Neural crest cell (in vitro differentiated cells): ENCODE results near the gene RASGRP2. TPM values are rescaled to one million over a fixed set of nuclear protein-coding genes. Genes with fewer than 3 reads are reported as not detected.

ENCODE experiments used
- DNase-seq: peaks from one replicate; pipeline ENCODE4 v3.0.0; 2021; ENCODE audit warnings: low read depth, mixed read lengths, low spot score
- H3K27ac Mint-ChIP-seq: one replicate; pipeline ENCODE4 v1.8.0; 2021; ENCODE audit warnings: mild to moderate bottlenecking, mixed read lengths; ENCODE audit not compliant: unreplicated experiment
- H3K27me3 Mint-ChIP-seq: 2 replicates; pipeline ENCODE4 v1.8.0; 2021; ENCODE audit warnings: low read depth, mild to moderate bottlenecking, mixed read lengths
- H3K36me3 Mint-ChIP-seq: 2 replicates; pipeline ENCODE4 v1.8.0; 2021; ENCODE audit warnings: low read depth, mild to moderate bottlenecking, mixed read lengths
- H3K4me1 Mint-ChIP-seq: 2 replicates; pipeline ENCODE4 v1.8.0; 2021; ENCODE audit warnings: mixed read lengths
- H3K4me3 Mint-ChIP-seq: one replicate; pipeline ENCODE4 v1.8.0; 2021; ENCODE audit warnings: mild to moderate bottlenecking, mixed read lengths
- H3K9me3 Mint-ChIP-seq: 2 replicates; pipeline ENCODE4 v1.8.0; 2021; ENCODE audit warnings: mixed read lengths
- total RNA-seq: library from RNA; stranded (reverse); gene quantifications from 2 replicates; pipeline ENCODE4 v1.2.1, GENCODE V29; 2021
- TF ChIP-seq, protein P1 (sequence below): fragments of 200-600 bp; sonication (generic); conservative IDR thresholded peaks from 2 replicates; pipeline ENCODE4 v1.5.0; 2021; ENCODE audit warnings: antibody characterized with exemption, mild to moderate bottlenecking

RASGRP2 gene
- total RNA-seq, 1 donor from 2014 or later: 0.93 TPM

DNA sequence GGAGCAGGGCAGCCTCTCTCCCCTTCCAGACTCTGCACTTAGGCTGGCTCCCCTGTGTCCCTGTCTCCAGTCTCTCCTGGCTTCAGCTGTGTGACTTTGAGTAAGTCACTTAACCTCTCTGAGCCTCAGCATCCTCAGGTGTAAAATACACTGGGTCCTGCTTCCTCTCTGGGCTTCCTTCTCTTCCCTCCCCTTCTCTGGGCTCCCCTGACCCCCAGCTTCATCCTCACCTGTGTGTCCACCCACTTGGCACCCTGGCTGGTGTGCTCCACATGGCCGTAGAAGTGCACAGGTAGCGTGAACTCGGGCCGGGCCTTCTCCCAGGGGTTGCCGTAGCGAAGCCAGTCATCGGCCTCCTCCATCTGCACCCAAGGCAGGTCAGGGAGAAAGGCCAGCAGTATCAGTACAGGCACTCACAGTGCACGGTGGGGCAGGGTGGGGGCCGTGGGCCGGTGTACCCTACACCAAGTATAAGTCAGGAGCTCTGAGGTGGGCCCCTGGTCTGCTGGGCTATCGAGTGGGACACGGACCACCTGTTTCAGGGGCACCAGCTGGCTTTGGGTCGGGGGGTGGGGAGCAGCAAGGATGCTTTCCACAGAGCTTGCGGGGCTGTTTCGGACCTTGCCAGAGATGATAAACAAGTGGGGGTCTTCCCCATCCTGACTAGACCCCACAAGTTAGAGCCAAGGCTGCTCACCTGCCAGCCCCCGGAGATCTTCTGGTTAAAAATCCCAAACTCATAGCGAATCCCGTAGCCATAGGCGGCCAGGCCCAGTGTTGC, 13.8 kb upstream of the RASGRP2 start:
- Mint-ChIP-seq H3K9me3 (no peaks in the 10 kb centered on the region), H3K27ac (peak overlapping the region; percentile 50), H3K4me3 (peak overlapping the region; percentile 23), H3K4me1 (peaks cover 32% of the 10 kb centered on the region), H3K36me3 (peaks cover 3% of the 10 kb centered on the region), H3K27me3 (peaks cover 29% of the 10 kb centered on the region)
- DNase-seq: no peak
- TF ChIP-seq, protein P1, sequence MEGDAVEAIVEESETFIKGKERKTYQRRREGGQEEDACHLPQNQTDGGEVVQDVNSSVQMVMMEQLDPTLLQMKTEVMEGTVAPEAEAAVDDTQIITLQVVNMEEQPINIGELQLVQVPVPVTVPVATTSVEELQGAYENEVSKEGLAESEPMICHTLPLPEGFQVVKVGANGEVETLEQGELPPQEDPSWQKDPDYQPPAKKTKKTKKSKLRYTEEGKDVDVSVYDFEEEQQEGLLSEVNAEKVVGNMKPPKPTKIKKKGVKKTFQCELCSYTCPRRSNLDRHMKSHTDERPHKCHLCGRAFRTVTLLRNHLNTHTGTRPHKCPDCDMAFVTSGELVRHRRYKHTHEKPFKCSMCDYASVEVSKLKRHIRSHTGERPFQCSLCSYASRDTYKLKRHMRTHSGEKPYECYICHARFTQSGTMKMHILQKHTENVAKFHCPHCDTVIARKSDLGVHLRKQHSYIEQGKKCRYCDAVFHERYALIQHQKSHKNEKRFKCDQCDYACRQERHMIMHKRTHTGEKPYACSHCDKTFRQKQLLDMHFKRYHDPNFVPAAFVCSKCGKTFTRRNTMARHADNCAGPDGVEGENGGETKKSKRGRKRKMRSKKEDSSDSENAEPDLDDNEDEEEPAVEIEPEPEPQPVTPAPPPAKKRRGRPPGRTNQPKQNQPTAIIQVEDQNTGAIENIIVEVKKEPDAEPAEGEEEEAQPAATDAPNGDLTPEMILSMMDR: no peak

GRCh38 chr11:64755681-64756361, 11.9 kb upstream of the RASGRP2 start:
- H3K27ac Mint-ChIP-seq: no peak overlapping the region

GRCh38 chr11:64754919-64755662, 11.1 kb upstream of the RASGRP2 start:
- Mint-ChIP-seq H3K4me1 (peaks cover 15% of the 10 kb centered on the region), H3K36me3 (no peaks in the 10 kb centered on the region), H3K27me3 (peaks cover 12% of the 10 kb centered on the region), H3K27ac (no peak overlapping the region), H3K9me3 (no peaks in the 10 kb centered on the region), H3K4me3 (no peak overlapping the region)
- no peak for DNase-seq
- TF ChIP-seq, protein P1: no peak

More at GRCh38 chr11:64755681-64756361, 11.9 kb upstream of the RASGRP2 start:
- TF ChIP-seq, protein P1: no peak
- Mint-ChIP-seq H3K4me1 (peaks cover 20% of the 10 kb centered on the region), H3K36me3 (no peaks in the 10 kb centered on the region), H3K4me3 (no peak overlapping the region), H3K9me3 (no peaks in the 10 kb centered on the region), H3K27me3 (peaks cover 16% of the 10 kb centered on the region)
- DNase-seq: no peak

DNA sequence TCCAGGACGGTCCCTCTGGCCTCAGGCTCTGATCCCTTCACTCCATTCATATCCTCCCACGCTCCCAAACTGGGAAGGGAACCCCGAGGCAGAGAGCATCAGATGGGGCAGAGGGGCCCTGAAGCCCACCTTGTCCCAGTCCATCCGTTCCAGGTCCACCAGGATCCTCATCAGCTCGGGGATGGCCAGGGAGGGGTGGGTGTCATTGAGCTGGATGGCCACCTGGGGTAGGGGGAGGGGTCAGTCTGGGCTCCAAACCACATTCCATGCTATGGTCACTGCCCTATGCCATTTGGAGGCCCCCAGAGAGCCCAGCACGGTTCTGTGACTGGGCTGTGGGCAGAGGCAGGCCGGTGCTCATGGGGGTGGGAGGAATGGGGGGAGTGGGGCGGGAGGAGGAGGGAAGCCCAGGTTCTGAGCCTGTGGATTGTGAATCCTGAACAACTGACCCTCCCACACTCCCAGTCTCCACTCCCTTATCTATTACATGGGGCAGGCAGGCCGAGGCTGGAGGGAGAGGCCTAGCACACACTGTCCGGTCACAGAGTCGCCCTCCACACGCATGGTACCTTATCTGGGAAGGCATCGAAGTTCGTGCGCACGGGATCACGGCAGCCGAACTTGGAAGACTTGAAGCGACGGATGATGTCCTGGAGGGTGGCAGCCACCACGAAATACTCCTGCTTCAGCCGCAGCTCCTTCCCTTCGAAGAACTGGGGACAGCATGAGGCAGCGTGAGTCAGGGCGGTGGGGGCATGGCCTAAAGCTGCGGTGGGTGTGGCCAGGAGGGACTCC, 10.4 kb upstream of the RASGRP2 start:
- Mint-ChIP-seq H3K4me3 (no peak overlapping the region), H3K27me3 (peaks cover 4% of the 10 kb centered on the region), H3K9me3 (no peaks in the 10 kb centered on the region), H3K36me3 (no peaks in the 10 kb centered on the region), H3K4me1 (peaks cover 7% of the 10 kb centered on the region), H3K27ac (no peak overlapping the region)
- DNase-seq: no peak
- TF ChIP-seq, protein P1: no peak
